H1 (cell line): Measurements from ENCODE around the gene SHROOM2. TPM values are rescaled to one million over a fixed set of nuclear protein-coding genes. Genes with fewer than 3 reads are reported as not detected.

ENCODE experiments used
- CTCF ChIA-PET: fragments of 300-600 bp; sonication (Branson Sonifier 250); formaldehyde crosslinking; loops from one replicate; lab custom pipeline; 2021; ENCODE audit not compliant: partially characterized antibody; lab: Charles Lee
- POLR2A ChIA-PET: fragments of 300-600 bp; sonication (Branson Sonifier 250); formaldehyde crosslinking; loops from one replicate; lab custom pipeline; 2021; ENCODE audit warnings: inconsistent platforms; ENCODE audit not compliant: partially characterized antibody; lab: Charles Lee
- DNase-seq, 2 experiments: peaks; one replicate each; pipeline versions ENCODE4 v3.0.0 to v3.0.0-alpha.2; 2010 to 2022; ENCODE audit warnings: low spot score in 2 of 2, low read depth in 1 of 2, mixed read lengths in 1 of 2
- FAIRE-seq: peaks from 2 replicates; lab custom pipeline; 2011; peaks lifted over from hg19 to GRCh38; lab: Jason Lieb, UNC
- H2AFZ ChIP-seq: 2 replicates; pipeline ENCODE4 v1.8.1; 2012; ENCODE audit warnings: low read length, inconsistent platforms
- H2AK5ac ChIP-seq: 2 replicates; pipeline ENCODE4 v1.6.1; 2013; ENCODE audit warnings: low read depth, low read length
- H2BK120ac ChIP-seq: replicated peaks from 2 replicates; pipeline ENCODE3; 2013; ENCODE audit warnings: low read depth, low read length, inconsistent platforms
- H2BK12ac ChIP-seq: 2 replicates; pipeline ENCODE4 v1.6.1; 2013; ENCODE audit warnings: low read depth, low read length
- H2BK15ac ChIP-seq: 2 replicates; pipeline ENCODE4 v1.6.1; 2013; ENCODE audit warnings: low read length
- H2BK20ac ChIP-seq: 2 replicates; pipeline ENCODE4 v1.6.1; 2013; ENCODE audit warnings: low read length
- H2BK5ac ChIP-seq: 2 replicates; pipeline ENCODE4 v1.6.1; 2013; ENCODE audit warnings: low read depth, low read length
- H3K14ac ChIP-seq: 2 replicates; pipeline ENCODE4 v1.6.1; 2013; ENCODE audit warnings: inconsistent platforms; ENCODE audit not compliant: insufficient read length
- H3K18ac ChIP-seq: 2 replicates; pipeline ENCODE4 v1.6.1; 2013; ENCODE audit warnings: low read length; ENCODE audit errors: extremely low read depth
- H3K23ac ChIP-seq: 2 replicates; pipeline ENCODE4 v1.6.1; 2013; ENCODE audit warnings: inconsistent platforms; ENCODE audit not compliant: insufficient read length
- H3K23me2 ChIP-seq: 2 replicates; pipeline ENCODE4 v1.6.1; 2013; ENCODE audit warnings: low read depth, low read length
- H3K27ac ChIP-seq: 2 replicates; pipeline ENCODE4 v1.6.1; 2011; ENCODE audit warnings: low read depth, low read length, inconsistent platforms
- H3K27me3 ChIP-seq, 4 experiments: replicated peaks in 1 of 4; 1 replicate in 1 of 4; 2 replicates in 3 of 4; pipeline versions ENCODE4 v1.6.1 to v1.8.1; 2011 to 2013; ENCODE audit warnings: low read length in 3 of 4, mild to moderate bottlenecking in 3 of 4, inconsistent platforms in 2 of 4, mixed read lengths in 2 of 4, moderate library complexity in 1 of 4; ENCODE audit not compliant: control insufficient read depth in 3 of 4, insufficient read depth in 3 of 4; ENCODE audit errors: extremely low read depth in 1 of 4
- H3K36me3 ChIP-seq, 4 experiments: 2 replicates each; pipeline versions ENCODE4 v1.6.1 to v1.8.1; 2011 to 2013; ENCODE audit warnings: mild to moderate bottlenecking in 4 of 4, low read length in 3 of 4, moderate library complexity in 2 of 4, control low read depth in 1 of 4, inconsistent platforms in 1 of 4; ENCODE audit not compliant: insufficient read depth in 4 of 4, control insufficient read depth in 2 of 4
- H3K4ac ChIP-seq: replicated peaks from 2 replicates; pipeline ENCODE3; 2013; ENCODE audit warnings: low read length, low read depth, mixed read lengths, inconsistent platforms; ENCODE audit not compliant: insufficient read length
- H3K4me1 ChIP-seq, 4 experiments: replicated peaks in 1 of 4; 1 replicate in 1 of 4; 2 replicates in 3 of 4; pipeline versions ENCODE4 v1.6.1 to v1.8.1; 2011 to 2013; ENCODE audit warnings: low read length in 3 of 4, inconsistent platforms in 2 of 4, mixed read lengths in 1 of 4; ENCODE audit not compliant: insufficient read depth in 4 of 4, control insufficient read depth in 3 of 4
- H3K4me2 ChIP-seq, 2 experiments: 2 replicates each; pipeline versions ENCODE4 v1.6.1 to v1.8.1; 2011 to 2013; ENCODE audit warnings: low read depth in 2 of 2, low read length in 2 of 2, control low read depth in 1 of 2, inconsistent platforms in 1 of 2, mild to moderate bottlenecking in 1 of 2; ENCODE audit not compliant: insufficient read depth in 1 of 2
- H3K4me3 ChIP-seq, 4 experiments: fragments of 200-600, 300-600 bp in 1 of 4; sonication (generic), shearing (Covaris generic), sonication (Bioruptor Twin) in 1 of 4; 2 replicates each; pipeline versions ENCODE4 v1.5.1 to v1.8.1; 2011 to 2016; ENCODE audit warnings: low read length in 4 of 4, low read depth in 3 of 4, control low read depth in 2 of 4, inconsistent platforms in 2 of 4, mild to moderate bottlenecking in 2 of 4, mixed read lengths in 1 of 4, moderate library complexity in 1 of 4; ENCODE audit not compliant: insufficient read depth in 2 of 4; ENCODE audit errors: extremely low read depth in 1 of 4
- H3K56ac ChIP-seq: replicated peaks from 2 replicates; pipeline ENCODE3; 2013; ENCODE audit warnings: low read depth, mild to moderate bottlenecking, mixed read lengths, low read length, inconsistent platforms; ENCODE audit not compliant: insufficient read length
- H3K79me1 ChIP-seq: 2 replicates; pipeline ENCODE4 v1.6.1; 2013; ENCODE audit warnings: low read depth, low read length, control low read depth
- H3K79me2 ChIP-seq, 2 experiments: 2 replicates each; pipeline versions ENCODE4 v1.6.1 to v1.8.1; 2012 to 2013; ENCODE audit warnings: low read length in 2 of 2, mild to moderate bottlenecking in 2 of 2, inconsistent platforms in 1 of 2; ENCODE audit not compliant: insufficient read depth in 2 of 2, control insufficient read depth in 1 of 2
- H3K9ac ChIP-seq, 4 experiments: replicated peaks in 1 of 4; 1 replicate in 1 of 4; 2 replicates in 3 of 4; pipeline versions ENCODE4 v1.6.1 to v1.8.1; 2011 to 2013; ENCODE audit warnings: low read depth in 3 of 4, low read length in 3 of 4, control low read depth in 2 of 4, mild to moderate bottlenecking in 2 of 4, moderate library complexity in 2 of 4, inconsistent platforms in 1 of 4; ENCODE audit errors: extremely low read depth in 1 of 4
- H3K9me3 ChIP-seq, 2 experiments: 2 replicates each; pipeline versions ENCODE4 v1.6.1 to v1.8.1; 2012 to 2013; ENCODE audit warnings: mild to moderate bottlenecking in 2 of 2, moderate library complexity in 2 of 2, control low read depth in 1 of 2, inconsistent platforms in 1 of 2, low read depth in 1 of 2, low read length in 1 of 2, mixed read lengths in 1 of 2; ENCODE audit not compliant: insufficient read depth in 2 of 2
- H4K20me1 ChIP-seq, 2 experiments: replicated peaks in 1 of 2; 2 replicates each; pipeline versions ENCODE3 to v1.8.1; 2011 to 2013; ENCODE audit warnings: inconsistent platforms in 2 of 2, low read length in 2 of 2, mild to moderate bottlenecking in 1 of 2; ENCODE audit not compliant: insufficient read depth in 2 of 2, control insufficient read depth in 1 of 2
- H4K5ac ChIP-seq: 2 replicates; pipeline ENCODE4 v1.6.1; 2013; ENCODE audit warnings: low read length, low read depth, mixed read lengths, inconsistent platforms; ENCODE audit not compliant: insufficient read length
- H4K8ac ChIP-seq: 2 replicates; pipeline ENCODE4 v1.8.0; 2013; ENCODE audit warnings: mild to moderate bottlenecking, moderate library complexity, low read length, inconsistent platforms; ENCODE audit not compliant: insufficient read depth; ENCODE audit errors: extremely low read depth
- H4K91ac ChIP-seq: replicated peaks from 2 replicates; pipeline ENCODE3; 2013; ENCODE audit warnings: low read length, mixed read lengths, inconsistent platforms; ENCODE audit not compliant: insufficient read length
- BCL11A ChIP-seq, 2 experiments: IDR thresholded peaks; one replicate each; pipeline ENCODE4 v1.6.1; 2011; ENCODE audit warnings: low read depth in 2 of 2, low read length in 2 of 2, mild to moderate bottlenecking in 2 of 2
- NANOG ChIP-seq: IDR thresholded peaks from 2 replicates; pipeline ENCODE4 v1.6.1; 2011; ENCODE audit warnings: low read length, low read depth, mild to moderate bottlenecking, inconsistent platforms; ENCODE audit not compliant: insufficient read depth, poor library complexity, severe bottlenecking
- NRF1 ChIP-seq: IDR thresholded peaks from 2 replicates; pipeline ENCODE4 v1.6.1; 2011; ENCODE audit warnings: mild to moderate bottlenecking, low read depth, low read length, improper control_type of control experiment
- ZNF274 ChIP-seq: IDR thresholded peaks from 2 replicates; pipeline ENCODE4 v1.7.0; 2012; ENCODE audit warnings: low read length, borderline replicate concordance; ENCODE audit errors: extremely low read depth
- WGBS, 2 experiments: shearing (Covaris generic) in 1 of 2; methylation state at CpG; one replicate each; pipeline versions ENCODE4 v1.1.6 to v1.1.7; 2013 to 2015; ENCODE audit warnings: low lambda C conversion rate in 2 of 2, mixed read lengths in 2 of 2, inconsistent platforms in 1 of 2, low coverage in 1 of 2, missing lambda C conversion rate in 1 of 2; ENCODE audit not compliant: insufficient replicate concordance in 2 of 2, insufficient coverage in 1 of 2, insufficient read length in 1 of 2; ENCODE audit errors: extremely low coverage in 1 of 2, missing lambda C conversion rate in 1 of 2; 5-methylcytosine and 5-hydroxymethylcytosine counted together
- polyA plus RNA-seq, 7 experiments: library from polyadenylated mRNA; depleted of rRNA in 3 of 7; stranded (reverse) in 5 of 7; unstranded in 2 of 7; fragments of >200 nt in 5 of 7; fragments of 200-250 nt in 2 of 7; gene quantifications; 1 replicate in 5 of 7; 2 replicates in 1 of 7; 4 replicates in 1 of 7; pipeline versions ENCODE4 v1.2.1 to v1.2.3, GENCODE V29; 2011 to 2013; ENCODE audit warnings: missing spikeins in 2 of 7, mixed read lengths in 2 of 7
- total RNA-seq: library from RNA; stranded (reverse); fragmentation: NEBNext Ultra II Directional; extraction: Animal tissue kit (Norgen Biotek cat#: 25700); gene quantifications from 2 replicates; pipeline ENCODE4 v1.2.1, GENCODE V29; 2021
- TF ChIP-seq, protein P1 (sequence below): IDR thresholded peaks from 2 replicates; pipeline ENCODE4 v1.6.1; 2011; ENCODE audit warnings: low read length, improper control_type of control experiment
- TF ChIP-seq, protein P2 (sequence below): IDR thresholded peaks from 2 replicates; pipeline ENCODE4 v1.6.1; 2012; ENCODE audit warnings: low read length, inconsistent platforms

SHROOM2 gene
- total and polyA plus RNA-seq, 2 of the 8 experiments (the other 6 are each of a cell fraction or from before 2014, with no cell fraction given), result 3.4 to 14.2 TPM

DNA sequence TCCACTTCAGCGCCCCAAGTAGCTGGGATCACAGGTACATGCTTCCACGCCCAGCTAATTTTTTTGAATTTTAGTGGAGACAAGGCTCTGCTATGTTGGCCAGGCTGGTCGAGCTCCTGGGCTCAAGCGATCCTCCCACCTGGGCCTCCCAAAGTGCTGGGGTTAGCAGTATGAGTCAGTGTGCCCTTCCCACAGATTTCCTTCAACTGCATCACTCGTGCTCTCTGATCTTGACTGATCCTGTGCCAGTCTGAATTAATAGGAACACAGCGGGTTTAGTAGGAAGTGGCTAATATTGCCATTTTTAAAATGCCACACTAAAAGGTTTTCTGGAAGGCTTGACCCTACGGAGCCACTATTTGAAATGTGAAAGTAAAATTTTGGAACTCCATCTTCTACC lies 4.3 kb upstream of the SHROOM2 start:
- TF ChIP-seq NRF1 (no peak), ZNF274 (no peak), NANOG (no peak), BCL11A (IDR thresholded peaks at IDR 0.05; ENCODE audit: low read depth in 2 of 2, low read length in 2 of 2) (no peak)
- TF ChIP-seq, protein P1, sequence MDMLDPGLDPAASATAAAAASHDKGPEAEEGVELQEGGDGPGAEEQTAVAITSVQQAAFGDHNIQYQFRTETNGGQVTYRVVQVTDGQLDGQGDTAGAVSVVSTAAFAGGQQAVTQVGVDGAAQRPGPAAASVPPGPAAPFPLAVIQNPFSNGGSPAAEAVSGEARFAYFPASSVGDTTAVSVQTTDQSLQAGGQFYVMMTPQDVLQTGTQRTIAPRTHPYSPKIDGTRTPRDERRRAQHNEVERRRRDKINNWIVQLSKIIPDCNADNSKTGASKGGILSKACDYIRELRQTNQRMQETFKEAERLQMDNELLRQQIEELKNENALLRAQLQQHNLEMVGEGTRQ, result no peak
- TF ChIP-seq, protein P2, sequence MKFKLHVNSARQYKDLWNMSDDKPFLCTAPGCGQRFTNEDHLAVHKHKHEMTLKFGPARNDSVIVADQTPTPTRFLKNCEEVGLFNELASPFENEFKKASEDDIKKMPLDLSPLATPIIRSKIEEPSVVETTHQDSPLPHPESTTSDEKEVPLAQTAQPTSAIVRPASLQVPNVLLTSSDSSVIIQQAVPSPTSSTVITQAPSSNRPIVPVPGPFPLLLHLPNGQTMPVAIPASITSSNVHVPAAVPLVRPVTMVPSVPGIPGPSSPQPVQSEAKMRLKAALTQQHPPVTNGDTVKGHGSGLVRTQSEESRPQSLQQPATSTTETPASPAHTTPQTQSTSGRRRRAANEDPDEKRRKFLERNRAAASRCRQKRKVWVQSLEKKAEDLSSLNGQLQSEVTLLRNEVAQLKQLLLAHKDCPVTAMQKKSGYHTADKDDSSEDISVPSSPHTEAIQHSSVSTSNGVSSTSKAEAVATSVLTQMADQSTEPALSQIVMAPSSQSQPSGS, result no peak
- no peaks in the 10 kb centered on the region; the same call in 1 of the 2 replicates for H3K79me1 ChIP-seq
- H3K79me2 ChIP-seq, result peaks cover 0 to 21% of the 10 kb centered on the region in 2 experiments; a peak in 2 of 4 replicates
- H3K4ac ChIP-seq, result no peak overlapping the region
- H4K20me1 ChIP-seq, result peaks cover 0 to 6% of the 10 kb centered on the region in 2 experiments
- peaks cover 3% of the 10 kb centered on the region; the same call in 1 of the 2 replicates for H3K23me2 ChIP-seq
- no peak overlapping the region for H3K56ac ChIP-seq
- no peak overlapping the region for H3K18ac ChIP-seq
- H3K27ac ChIP-seq, result no peak overlapping the region
- no peak overlapping the region for H4K8ac ChIP-seq
- no peaks in the 10 kb centered on the region for H3K9me3 ChIP-seq
- no peak overlapping the region for H4K5ac ChIP-seq
- no peak overlapping the region for H4K91ac ChIP-seq
- CTCF ChIA-PET, result no interaction called here
- H2BK15ac ChIP-seq, result no peak overlapping the region
- no peak overlapping the region for H2BK12ac ChIP-seq
- FAIRE-seq (no peak), DNase-seq (no peak)
- H2BK5ac ChIP-seq, result no peak overlapping the region
- H3K4me3 ChIP-seq, result no peak overlapping the region
- no peak overlapping the region for H2BK120ac ChIP-seq
- H3K9ac ChIP-seq, result no peak overlapping the region
- no peaks in the 10 kb centered on the region for H3K36me3 ChIP-seq
- H2AFZ ChIP-seq, result no peak overlapping the region
- H3K4me1 ChIP-seq, result no peaks in the 10 kb centered on the region; a peak in 1 of 7 replicates
- H2AK5ac ChIP-seq, result no peak overlapping the region
- H3K4me2 ChIP-seq, result no peak overlapping the region
- 96% methylated on average over 7 of the region's 7 CpGs; no CpG with 5 or more reads in 1 of the 2 experiments for WGBS, 2 experiments
- H3K14ac ChIP-seq, result no peak overlapping the region
- H2BK20ac ChIP-seq, result no peak overlapping the region
- H3K27me3 ChIP-seq, result no peaks in the 10 kb centered on the region
- POLR2A ChIA-PET, result no interaction called here
- H3K23ac ChIP-seq, result no peak overlapping the region
